NCI-H510A (cell line): ENCODE results near the gene LMBRD1.
"Not testable (repeated sequence)": the region's sequence is repeated elsewhere in the genome, so short reads cannot be mapped to it uniquely, and the experiment has no call there.

Experiments used
- DNase-seq: peaks from one replicate; lab custom pipeline; 2025; lab: John Stamatoyannopoulos, UW

The LMBRD1 gene

DNA sequence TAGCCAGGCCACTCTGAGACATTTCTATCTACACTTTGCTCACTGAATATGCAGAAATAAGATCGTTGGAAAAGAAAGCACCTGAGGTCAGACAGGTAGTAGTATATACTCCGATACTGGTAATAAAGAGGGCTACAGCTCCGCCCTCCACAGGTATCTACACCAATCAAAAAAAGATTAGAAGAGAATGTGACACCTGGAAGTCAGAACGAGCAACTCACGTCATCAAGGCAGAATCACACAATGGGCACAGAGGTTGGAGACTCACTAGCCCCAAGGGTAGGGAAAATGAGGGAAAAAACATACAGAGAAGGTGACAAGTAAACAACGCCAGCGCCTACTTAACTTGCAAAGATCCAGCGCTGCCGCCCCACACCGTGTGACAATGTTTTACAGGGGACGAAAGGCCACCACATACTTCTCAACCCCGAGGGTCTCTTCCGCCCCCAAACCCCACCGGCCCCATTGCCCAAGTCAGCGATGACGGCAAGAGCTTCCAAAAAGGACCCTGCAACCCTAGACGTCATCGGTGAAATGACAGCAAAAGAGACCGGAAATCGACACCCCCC is 653 bp downstream of the LMBRD1 start:
- peak; percentile 35 for DNase-seq

- no peak for DNase-seq
Measured at GRCh38 chr6:69795469-69796072, 1.2 kb downstream of the LMBRD1 start.

DNA sequence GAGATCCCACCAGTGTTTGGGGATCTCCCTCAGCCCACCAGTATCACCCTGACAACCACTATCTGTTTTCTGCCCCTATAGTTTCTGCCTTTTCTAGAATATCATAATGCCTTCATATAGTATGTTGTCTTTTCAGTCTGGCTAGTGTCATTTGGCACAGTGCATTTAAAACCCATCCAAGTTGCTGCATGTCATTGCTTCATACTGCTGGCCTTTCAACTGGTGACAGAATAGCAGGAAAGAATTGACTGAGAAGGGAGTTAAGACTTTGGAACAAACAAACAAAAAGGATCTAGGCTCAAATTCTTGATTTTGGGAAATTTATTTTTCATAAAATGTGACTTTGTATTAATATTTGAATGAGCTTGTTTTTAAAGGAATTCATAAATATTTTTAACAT is 4.5 kb downstream of the LMBRD1 start:
- DNase-seq, result no peak

DNA sequence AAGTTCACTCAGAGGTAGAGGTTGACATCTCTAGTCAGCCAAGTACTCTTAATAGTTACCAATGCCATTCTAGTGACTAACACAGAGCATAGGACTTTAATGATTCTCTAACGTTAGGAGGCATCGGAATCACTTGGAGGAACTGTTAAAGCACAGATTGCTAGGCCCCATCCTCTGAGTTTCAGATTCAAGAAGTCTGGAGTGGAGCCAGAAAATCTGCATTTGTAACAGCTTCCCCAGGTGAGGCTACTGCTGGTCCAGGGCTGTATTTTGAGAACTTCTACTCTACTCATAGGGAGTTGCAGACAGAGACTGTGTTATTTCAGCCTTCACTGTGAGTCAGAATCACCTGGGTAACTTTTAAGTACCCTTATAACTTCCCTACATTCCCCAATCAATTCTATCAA is 5.7 kb downstream of the LMBRD1 start:
- no peak for DNase-seq

DNA sequence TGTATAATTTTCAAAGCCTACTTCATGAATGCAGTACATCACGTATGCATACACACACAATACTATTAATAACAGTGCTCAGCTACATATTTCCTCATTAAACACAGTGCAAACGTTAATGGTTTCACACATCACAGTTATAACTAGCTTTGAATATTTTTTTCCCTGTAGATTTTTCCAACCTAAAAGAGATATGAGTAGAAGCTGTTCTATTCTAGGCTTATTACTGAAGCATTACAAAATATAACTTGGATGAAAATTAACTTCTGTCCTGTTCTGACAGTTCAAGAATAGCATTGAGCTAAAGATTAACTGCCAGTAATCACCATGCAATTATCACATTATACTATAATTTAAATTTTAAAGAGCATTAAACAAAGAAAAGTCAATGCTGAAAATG is 6.2 kb downstream of the LMBRD1 start:
- DNase-seq, result no peak

DNA sequence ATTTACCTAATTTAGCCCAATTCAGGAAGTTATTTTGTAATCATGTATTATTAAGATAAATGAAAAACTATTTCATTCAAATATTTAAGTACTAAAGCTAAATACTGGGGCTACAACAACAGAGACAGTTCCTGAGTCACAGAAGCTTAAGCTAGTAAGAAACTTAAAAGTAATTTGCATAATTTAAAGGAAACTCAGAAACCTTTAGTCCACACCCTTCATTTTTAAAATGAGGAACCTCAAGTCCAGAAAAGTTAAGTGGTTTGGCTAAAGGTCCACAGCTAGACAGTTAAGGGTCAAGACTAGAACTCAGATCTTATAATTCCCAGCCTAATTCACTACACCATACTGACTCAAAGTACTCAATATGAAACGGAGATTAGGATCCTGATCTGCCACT is 7.2 kb downstream of the LMBRD1 start:
- DNase-seq, result no peak

- DNase-seq, result not testable (repeated sequence)
Measured at GRCh38 chr6:69787436-69787835, 9.4 kb downstream of the LMBRD1 start.

GRCh38 chr6:69785697-69786096 is 11.1 kb downstream of the LMBRD1 start:
- DNase-seq, result no peak

- no peak for DNase-seq
Measured at GRCh38 chr6:69784595-69785377, 12.0 kb downstream of the LMBRD1 start.

- no peak for DNase-seq
Measured at GRCh38 chr6:69783108-69783507, 13.7 kb downstream of the LMBRD1 start.

DNA sequence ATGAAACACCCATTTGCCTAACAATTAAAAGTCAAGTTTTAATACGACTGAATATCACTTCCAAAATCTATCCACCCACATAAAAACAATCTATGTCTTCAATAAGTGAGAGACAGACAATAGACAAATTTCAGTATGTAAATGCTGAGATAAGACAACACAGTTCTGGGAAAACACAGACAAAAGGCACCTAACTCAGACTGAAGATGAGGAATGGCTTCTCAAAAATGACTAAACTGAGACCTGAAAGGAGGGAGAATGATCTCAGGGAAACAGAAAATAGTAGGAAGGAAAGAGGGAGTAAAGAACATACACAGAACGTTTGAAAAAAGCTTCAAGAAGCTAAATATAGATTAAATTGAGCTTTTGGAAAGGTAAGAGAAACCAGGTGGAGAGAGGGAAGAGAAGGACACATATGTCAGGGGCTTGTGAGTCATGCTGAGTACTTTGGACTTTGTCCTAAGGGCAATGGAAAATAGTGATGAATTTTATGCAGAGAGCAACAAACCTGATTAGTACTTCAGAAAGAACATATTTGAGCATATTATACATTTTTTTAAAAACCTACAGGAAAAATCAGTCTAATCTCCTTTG is 16.1 kb downstream of the LMBRD1 start:
- DNase-seq, result no peak

DNA sequence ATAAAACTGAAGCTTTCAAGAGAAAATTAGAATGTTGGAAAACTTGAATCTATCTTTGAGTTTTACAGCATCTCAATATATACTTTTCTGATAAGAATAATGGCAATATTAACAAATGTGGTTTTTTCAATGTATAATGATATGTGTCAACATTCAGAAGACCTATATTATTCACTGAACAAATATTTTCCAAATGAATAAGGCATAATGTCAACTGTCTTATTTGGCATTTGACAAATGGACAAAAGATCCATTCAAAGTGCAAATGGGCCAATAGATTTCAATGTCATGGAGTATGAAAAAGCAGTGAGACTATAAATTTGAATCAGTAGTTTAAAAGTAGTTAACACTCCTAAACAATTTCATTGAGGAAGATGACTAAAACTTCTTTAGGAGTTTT is 20.9 kb downstream of the LMBRD1 start:
- DNase-seq, result no peak

GRCh38 chr6:69775585-69775849 is 21.3 kb downstream of the LMBRD1 start:
- no peak for DNase-seq

DNA sequence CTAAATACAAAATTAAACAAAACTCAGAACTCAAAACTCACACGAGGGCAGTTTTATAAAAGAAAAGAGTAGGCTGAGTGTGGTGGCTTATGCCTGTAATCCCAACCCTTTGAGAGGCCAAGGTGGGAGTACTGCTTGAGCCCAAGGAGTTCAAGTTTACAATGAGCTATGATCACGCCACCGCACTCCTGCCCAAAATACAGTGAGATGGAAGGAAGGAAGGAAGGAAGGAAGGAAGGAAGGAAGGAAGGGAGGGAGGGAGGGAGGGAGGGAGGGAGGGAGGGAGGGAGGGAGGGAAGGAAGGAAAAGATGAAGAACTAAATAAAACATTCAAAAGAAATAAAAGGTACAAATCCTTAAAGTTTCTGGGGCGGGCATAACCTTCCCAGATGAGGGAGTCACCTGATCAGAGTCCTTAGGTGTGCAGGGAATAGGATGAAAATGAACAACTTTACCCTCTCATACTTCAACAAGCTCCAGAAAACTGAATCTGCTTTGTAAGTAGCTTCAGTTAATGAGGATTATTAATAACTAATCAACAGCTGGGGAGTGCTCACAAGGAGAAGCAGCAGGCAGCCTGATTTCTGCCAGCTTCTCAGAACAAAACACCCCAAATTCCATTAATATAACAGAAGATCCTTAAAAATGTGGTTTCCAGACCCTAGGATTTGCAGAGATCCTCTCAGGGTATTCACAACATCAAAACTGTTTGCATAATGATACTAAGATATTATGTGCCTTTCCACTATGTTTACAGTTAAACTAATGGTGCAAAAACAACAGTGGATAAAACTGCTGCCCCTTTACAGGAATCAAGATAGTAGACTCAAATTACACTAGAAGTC is 21.8 kb downstream of the LMBRD1 start:
- DNase-seq, result no peak

GRCh38 chr6:69771158-69771906 is 25.5 kb downstream of the LMBRD1 start:
- no peak for DNase-seq

- no peak for DNase-seq
Measured at GRCh38 chr6:69768664-69769063, 28.1 kb downstream of the LMBRD1 start.

DNA sequence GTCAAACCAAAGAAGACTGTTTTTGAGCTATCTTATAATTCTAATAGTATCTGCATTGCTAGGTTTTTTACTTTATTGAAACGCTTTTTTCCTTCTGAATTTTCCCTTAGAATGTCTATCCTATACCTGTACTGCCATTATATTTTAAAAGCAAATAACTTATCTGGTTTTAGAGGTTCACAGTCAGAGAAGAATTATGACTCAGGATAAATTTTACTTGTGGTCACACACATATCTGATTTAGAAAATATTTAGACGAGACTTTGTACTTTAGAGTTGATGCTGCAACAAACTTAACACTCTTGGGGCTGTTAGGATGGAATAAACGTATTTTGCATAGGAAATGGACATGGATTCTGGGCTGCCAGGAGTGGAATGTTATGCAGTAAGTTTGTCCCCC is 33.0 kb downstream of the LMBRD1 start:
- no peak for DNase-seq

DNA sequence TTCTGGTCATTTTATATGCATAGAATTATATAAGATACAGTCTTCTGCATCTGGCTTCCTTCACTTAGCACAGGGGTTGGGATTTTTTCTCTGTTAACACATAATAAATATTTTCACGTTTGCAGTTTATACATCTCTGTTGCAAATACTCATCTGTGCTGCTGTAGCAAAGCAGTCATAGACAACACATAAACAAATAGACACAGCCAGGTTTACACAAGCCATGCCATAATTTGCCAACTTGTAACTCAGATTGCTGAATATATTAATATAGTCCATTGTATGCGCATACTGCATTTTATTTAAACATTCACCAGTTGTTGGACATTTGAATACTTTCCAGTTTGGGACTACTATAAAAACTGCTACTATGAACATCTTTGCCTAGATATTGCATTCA is 35.0 kb downstream of the LMBRD1 start:
- no peak for DNase-seq

- DNase-seq, result no peak
Measured at GRCh38 chr6:69758214-69758613, 38.6 kb downstream of the LMBRD1 start.

DNA sequence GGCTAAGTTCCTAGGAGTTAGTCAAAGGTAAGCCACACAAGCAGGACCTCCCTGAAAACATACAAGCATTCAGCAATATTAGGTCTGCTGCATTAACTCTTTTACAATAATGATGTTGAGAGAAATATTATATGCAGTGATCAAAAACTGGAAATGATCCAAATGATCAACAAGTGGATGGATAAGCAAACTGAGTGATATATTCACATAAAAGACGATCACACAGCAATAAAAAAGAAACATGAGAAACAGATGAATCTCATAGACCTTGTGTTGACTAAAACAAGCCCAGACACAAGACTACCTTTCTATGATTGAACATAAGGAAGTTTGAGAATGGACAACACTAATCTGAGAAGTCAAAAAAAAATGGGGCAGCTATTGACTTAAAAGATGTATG is 39.9 kb downstream of the LMBRD1 start:
- no peak for DNase-seq

DNA sequence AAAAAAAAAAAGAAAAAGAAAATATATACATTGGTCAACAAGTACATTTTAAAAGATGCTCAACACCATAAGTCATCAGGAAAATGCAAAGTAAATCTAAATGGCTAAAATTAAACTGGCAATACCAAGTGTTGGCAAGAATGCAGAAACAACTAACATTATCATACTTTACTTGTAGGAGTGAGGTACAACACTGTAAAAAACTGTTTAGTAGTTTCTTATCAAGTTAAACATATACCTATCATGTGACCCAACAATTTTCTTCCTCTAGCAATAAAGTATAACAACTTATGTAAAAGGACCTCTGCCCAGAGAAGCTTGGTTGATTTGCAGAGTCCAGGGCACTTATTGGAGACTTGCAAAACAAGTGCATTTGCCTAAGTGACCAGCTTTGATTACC is 40.4 kb downstream of the LMBRD1 start:
- no peak for DNase-seq

- DNase-seq, result no peak
Measured at GRCh38 chr6:69735027-69735426, 61.8 kb downstream of the LMBRD1 start.
